ENCODE data around the gene MYO15A.

The MYO15A gene

GRCh38 chr17:18146980-18147379 lies 38.4 kb downstream of the MYO15A start:
- no peak overlapping the region for H3K4me3 ChIP-seq (ENCODE audit: low read length)
- TF ChIP-seq CTCF (conservative IDR thresholded peaks at IDR 0.05; ENCODE audit: low read depth, low read length) = no peak
- no peak for DNase-seq (ENCODE audit: low read depth)

GRCh38 chr17:18148586-18148985 lies 40.0 kb downstream of the MYO15A start:
- no peak for DNase-seq (ENCODE audit: low read depth)
- no peak overlapping the region for H3K4me3 ChIP-seq (ENCODE audit: low read length)
- no peak for TF ChIP-seq CTCF (conservative IDR thresholded peaks at IDR 0.05; ENCODE audit: low read depth, low read length)

- TF ChIP-seq CTCF (conservative IDR thresholded peaks at IDR 0.05; ENCODE audit: low read depth, low read length) = no peak
- H3K4me3 ChIP-seq (ENCODE audit: low read length) = no peak overlapping the region
- DNase-seq (ENCODE audit: low read depth) = no peak
These were observed 42.7 kb downstream of the MYO15A start for GRCh38 chr17:18151290-18151689.

- DNase-seq (ENCODE audit: low read depth) = no peak
- H3K4me3 ChIP-seq (ENCODE audit: low read length) = no peak overlapping the region
- no peak for TF ChIP-seq CTCF (conservative IDR thresholded peaks at IDR 0.05; ENCODE audit: low read depth, low read length)
These were observed 46.6 kb downstream of the MYO15A start for GRCh38 chr17:18155179-18155578.

- DNase-seq (ENCODE audit: low read depth) = no peak
- H3K4me3 ChIP-seq (ENCODE audit: low read length) = no peak overlapping the region
- peak; percentile 27 for TF ChIP-seq CTCF (conservative IDR thresholded peaks at IDR 0.05; ENCODE audit: low read depth, low read length)
These were observed 47.8 kb downstream of the MYO15A start for GRCh38 chr17:18156171-18156975.

GRCh38 chr17:18156976-18157280 lies 48.4 kb downstream of the MYO15A start:
- DNase-seq (ENCODE audit: low read depth) = no peak
- TF ChIP-seq CTCF (conservative IDR thresholded peaks at IDR 0.05; ENCODE audit: low read depth, low read length) = no peak
- no peak overlapping the region for H3K4me3 ChIP-seq (ENCODE audit: low read length)

GRCh38 chr17:18157354-18157985 lies 48.9 kb downstream of the MYO15A start:
- no peak for TF ChIP-seq CTCF (conservative IDR thresholded peaks at IDR 0.05; ENCODE audit: low read depth, low read length)
- DNase-seq (ENCODE audit: low read depth) = no peak
- H3K4me3 ChIP-seq (ENCODE audit: low read length) = no peak overlapping the region

Data from retinal pigment epithelial cell (primary cell).